Psoas muscle (tissue), 8 donors: Measurements from ENCODE around the gene ADARB1. TPM values are rescaled to one million over a fixed set of nuclear protein-coding genes. Genes with fewer than 3 reads are reported as not detected.

Experiments
- ATAC-seq, 4 donors: fragments of 200-7000 bp; cut with Tn5 transposase; one replicate each; pipeline ENCODE4 v1.9.1; 2020; ENCODE audit warnings: moderate library complexity in 3 of 4, mild to moderate bottlenecking in 2 of 4
- DNase-seq, 2 donors: peaks; one replicate each; pipeline ENCODE4 v3.0.0-alpha.2; 2020
- H3K27ac ChIP-seq: fragments of 200-600 bp; one replicate; pipeline ENCODE4 v1.8.0; 2022
- H3K27me3 ChIP-seq, 3 donors: fragments of 200-600 bp in 1 of 3; one replicate each; pipeline versions ENCODE4 v1.6.1 to v1.8.0; 2013 to 2022; ENCODE audit warnings: low read length in 2 of 3, mild to moderate bottlenecking in 2 of 3, moderate library complexity in 1 of 3; ENCODE audit not compliant: insufficient read depth in 3 of 3
- H3K36me3 ChIP-seq, 2 donors: fragments of 200-600 bp in 1 of 2; one replicate each; pipeline versions ENCODE4 v1.6.1 to v1.8.0; 2013 to 2022; ENCODE audit warnings: low read depth in 1 of 2, mild to moderate bottlenecking in 1 of 2, moderate library complexity in 1 of 2; ENCODE audit not compliant: insufficient read depth in 1 of 2
- H3K4me1 ChIP-seq: fragments of 200-600 bp; one replicate; pipeline ENCODE4 v1.8.0; 2022
- H3K4me3 ChIP-seq: fragments of 200-600 bp; one replicate; pipeline ENCODE4 v1.8.0; 2022; ENCODE audit warnings: mild to moderate bottlenecking
- H3K9me3 ChIP-seq: fragments of 200-600 bp; one replicate; pipeline ENCODE4 v1.8.0; 2022
- WGBS, 3 donors: extraction: QIAGEN DNeasy Blood & Tissue Kit; methylation state at CpG; one replicate each; pipeline versions ENCODE4 v1.1.6 to v1.1.7; 2013; 5-methylcytosine and 5-hydroxymethylcytosine counted together
- intact Hi-C, 2 donors: fragments of 100-400 bp; cut with DNase I; formaldehyde crosslinking; loops; one replicate each; pipeline versions ENCODE4 v1.11.0 to v1.14.2; 2022
- polyA plus RNA-seq, 3 donors: library from polyadenylated mRNA; stranded (reverse); fragments of 200-250 nt; gene quantifications; one replicate each; pipeline ENCODE4 v1.2.3, GENCODE V29; 2013
- total RNA-seq, 4 donors: library from RNA; stranded (reverse); fragmentation: NEBNext Ultra II Directional in 2 of 4; extraction: Animal tissue kit (Norgen Biotek cat#: 25700) in 2 of 4; gene quantifications; one replicate each; pipeline versions ENCODE4 v1.2.1 to v1.2.4, GENCODE V29; 2021 to 2023
- TF ChIP-seq, protein P1 (sequence below): fragments of 200-600 bp; IDR thresholded peaks from one replicate; pipeline ENCODE4 v1.8.0; 2022; ENCODE audit warnings: antibody characterized with exemption
- donor health status: healthy with polysubstance abuse.
- donor health status: DM: no; HTN: no; CAD: no; lungs with moderate emphysema.
- donor health status: Bipolar disorder and iron deficiency.
- donor health status: healthy.
- donor health status: DM: yes; HTN: yes; CAD: no.
- donor health status: DM: no; HTN: no; CAD: no.
- donor health status: DM: no; HTN: no; CAD: no.
- donor health status: DM: yes; HTN: yes; CAD: no.

Gene ADARB1
- total and polyA plus RNA-seq, 7 donors = 3.8 to 22.7 (median 6.9) TPM

DNA sequence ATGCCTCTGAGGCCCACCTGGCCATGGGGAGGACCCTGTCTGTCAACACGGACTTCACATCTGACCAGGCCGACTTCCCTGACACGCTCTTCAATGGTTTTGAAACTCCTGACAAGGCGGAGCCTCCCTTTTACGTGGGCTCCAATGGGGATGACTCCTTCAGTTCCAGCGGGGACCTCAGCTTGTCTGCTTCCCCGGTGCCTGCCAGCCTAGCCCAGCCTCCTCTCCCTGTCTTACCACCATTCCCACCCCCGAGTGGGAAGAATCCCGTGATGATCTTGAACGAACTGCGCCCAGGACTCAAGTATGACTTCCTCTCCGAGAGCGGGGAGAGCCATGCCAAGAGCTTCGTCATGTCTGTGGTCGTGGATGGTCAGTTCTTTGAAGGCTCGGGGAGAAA is 101.8 kb downstream of the ADARB1 start:
- Histone ChIP-seq H3K9me3 (no peaks in the 10 kb centered on the region), H3K27me3 (no peaks in the 10 kb centered on the region), H3K4me3 (no peak overlapping the region), H3K27ac (no peak overlapping the region), H3K4me1 (no peaks in the 10 kb centered on the region), H3K36me3 (peaks cover 0 to 60% of the 10 kb centered on the region in 2 donors)
- ATAC-seq = no peak
- intact Hi-C loops = no loop called here
- TF ChIP-seq, protein P1, sequence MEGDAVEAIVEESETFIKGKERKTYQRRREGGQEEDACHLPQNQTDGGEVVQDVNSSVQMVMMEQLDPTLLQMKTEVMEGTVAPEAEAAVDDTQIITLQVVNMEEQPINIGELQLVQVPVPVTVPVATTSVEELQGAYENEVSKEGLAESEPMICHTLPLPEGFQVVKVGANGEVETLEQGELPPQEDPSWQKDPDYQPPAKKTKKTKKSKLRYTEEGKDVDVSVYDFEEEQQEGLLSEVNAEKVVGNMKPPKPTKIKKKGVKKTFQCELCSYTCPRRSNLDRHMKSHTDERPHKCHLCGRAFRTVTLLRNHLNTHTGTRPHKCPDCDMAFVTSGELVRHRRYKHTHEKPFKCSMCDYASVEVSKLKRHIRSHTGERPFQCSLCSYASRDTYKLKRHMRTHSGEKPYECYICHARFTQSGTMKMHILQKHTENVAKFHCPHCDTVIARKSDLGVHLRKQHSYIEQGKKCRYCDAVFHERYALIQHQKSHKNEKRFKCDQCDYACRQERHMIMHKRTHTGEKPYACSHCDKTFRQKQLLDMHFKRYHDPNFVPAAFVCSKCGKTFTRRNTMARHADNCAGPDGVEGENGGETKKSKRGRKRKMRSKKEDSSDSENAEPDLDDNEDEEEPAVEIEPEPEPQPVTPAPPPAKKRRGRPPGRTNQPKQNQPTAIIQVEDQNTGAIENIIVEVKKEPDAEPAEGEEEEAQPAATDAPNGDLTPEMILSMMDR = no peak
- 93 to 95% (median 95%) methylated on average over 16 of the region's 16 CpGs for WGBS, 3 donors
- no peak for DNase-seq

DNA sequence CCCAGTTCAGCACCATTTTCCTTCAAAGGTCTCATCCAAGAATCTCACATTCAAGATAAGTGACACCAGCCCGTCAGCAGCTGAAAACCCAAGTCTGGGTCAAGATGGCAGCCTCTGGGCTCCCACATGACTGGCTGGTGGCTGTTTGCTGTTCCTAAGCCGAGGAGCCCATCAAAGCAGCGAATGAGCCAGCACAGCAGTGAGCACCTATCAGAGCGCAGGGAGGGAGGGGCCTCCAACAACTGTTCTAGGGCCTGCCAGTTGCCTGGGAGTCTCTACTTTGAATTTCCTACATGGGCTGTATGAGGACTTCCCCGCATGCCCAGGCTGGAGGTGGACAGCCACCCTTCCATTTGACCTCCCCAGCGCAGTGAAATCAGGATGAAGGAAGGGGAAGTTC is 102.7 kb downstream of the ADARB1 start:
- H3K4me3 ChIP-seq = no peak overlapping the region
- no peak overlapping the region for H3K27ac ChIP-seq
- intact Hi-C loops = no loop called here
- no peaks in the 10 kb centered on the region for H3K27me3 ChIP-seq
- H3K9me3 ChIP-seq = no peaks in the 10 kb centered on the region
- no peaks in the 10 kb centered on the region for H3K4me1 ChIP-seq
- no peak for DNase-seq
- TF ChIP-seq, protein P1 = no peak
- peaks cover 0 to 64% of the 10 kb centered on the region in 2 donors for H3K36me3 ChIP-seq
- WGBS, 3 donors = 94 to 96% (median 94%) methylated on average over 6 of the region's 6 CpGs
- ATAC-seq = no peak

GRCh38 chr21:45178070-45178608 is 103.8 kb downstream of the ADARB1 start:
- intact Hi-C loops = no loop called here
- Histone ChIP-seq H3K27ac (no peak overlapping the region), H3K9me3 (no peaks in the 10 kb centered on the region), H3K4me3 (no peak overlapping the region), H3K4me1 (no peaks in the 10 kb centered on the region), H3K36me3 (peaks cover 2 to 65% of the 10 kb centered on the region in 2 donors), H3K27me3 (no peaks in the 10 kb centered on the region)
- TF ChIP-seq, protein P1 = no peak
- DNase-seq = no peak
- 93 to 94% (median 94%) methylated on average over 12 of the region's 12 CpGs for WGBS, 3 donors
- no peak for ATAC-seq

GRCh38 chr21:45178971-45179370 is 104.6 kb downstream of the ADARB1 start:
- intact Hi-C loops = no loop called here
- ATAC-seq (no peak), DNase-seq (no peak)
- TF ChIP-seq, protein P1 = no peak
- H3K27ac ChIP-seq = no peak overlapping the region
- H3K4me1 ChIP-seq = no peaks in the 10 kb centered on the region
- H3K4me3 ChIP-seq = no peak overlapping the region
- no peaks in the 10 kb centered on the region for H3K27me3 ChIP-seq
- no peaks in the 10 kb centered on the region for H3K9me3 ChIP-seq
- WGBS, 3 donors = 84 to 97% (median 94%) methylated on average over 11 of the region's 11 CpGs
- H3K36me3 ChIP-seq = peaks cover 2 to 73% of the 10 kb centered on the region in 2 donors

- 92 to 94% (median 93%) methylated on average over 20 of the region's 20 CpGs for WGBS, 3 donors
- H3K27me3 ChIP-seq = no peaks in the 10 kb centered on the region
- H3K4me3 ChIP-seq = no peak overlapping the region
- H3K4me1 ChIP-seq = no peaks in the 10 kb centered on the region
- peaks cover 2 to 80% of the 10 kb centered on the region in 2 donors for H3K36me3 ChIP-seq
- TF ChIP-seq, protein P1 = no peak
- intact Hi-C loops = no loop called here
- ATAC-seq (no peak), DNase-seq (no peak)
- no peak overlapping the region for H3K27ac ChIP-seq
- no peaks in the 10 kb centered on the region for H3K9me3 ChIP-seq
Observed at GRCh38 chr21:45179568-45180245, 105.3 kb downstream of the ADARB1 start.
